MCF 10A (cell line): Measurements from ENCODE around the gene CCDC57. TPM values are rescaled to one million over a fixed set of nuclear protein-coding genes. Genes with fewer than 3 reads are reported as not detected.

ENCODE experiments used
- BruUV-seq: library from RNA; stranded (reverse); fragments of 400-500 nt; replicated peaks from 2 replicates; lab custom pipeline; 2021; lab: Mats Ljungman, UMichigan
- CTCF ChIA-PET: fragments of 300-600 bp; sonication (Branson Sonifier 250); formaldehyde crosslinking; extraction: SDS; loops from one replicate; lab custom pipeline; 2021; ENCODE audit warnings: antibody characterized with exemption, inconsistent platforms; lab: Yijun Ruan, JAX
- POLR2A ChIA-PET: fragments of 300-600, 350-650 bp; sonication (Branson Sonifier 250); formaldehyde crosslinking; extraction: SDS; loops from one replicate; lab custom pipeline; 2020; ENCODE audit warnings: antibody characterized with exemption, inconsistent platforms; lab: Yijun Ruan, JAX
- DNase-seq: peaks from one replicate; pipeline ENCODE4 v3.0.0-alpha.2; 2018; ENCODE audit not compliant: unreplicated experiment
- H3K27ac Mint-ChIP-seq: one replicate; pipeline ENCODE4 v1.8.0; 2022; ENCODE audit warnings: mild to moderate bottlenecking, low read depth, mixed read lengths; ENCODE audit not compliant: unreplicated experiment
- H3K27me3 Mint-ChIP-seq: one replicate; pipeline ENCODE4 v1.8.0; 2022; ENCODE audit warnings: mixed read lengths; ENCODE audit not compliant: insufficient read depth, unreplicated experiment
- H3K36me3 Mint-ChIP-seq: one replicate; pipeline ENCODE4 v1.8.0; 2022; ENCODE audit warnings: mild to moderate bottlenecking, moderate library complexity, mixed read lengths; ENCODE audit not compliant: insufficient read depth, unreplicated experiment
- H3K4me1 Mint-ChIP-seq: one replicate; pipeline ENCODE4 v1.8.0; 2022; ENCODE audit warnings: mixed read lengths; ENCODE audit not compliant: insufficient read depth, unreplicated experiment
- H3K4me3 Mint-ChIP-seq: one replicate; pipeline ENCODE4 v1.8.0; 2022; ENCODE audit warnings: mild to moderate bottlenecking, moderate library complexity, mixed read lengths; ENCODE audit not compliant: unreplicated experiment
- H3K9me3 Mint-ChIP-seq: one replicate; pipeline ENCODE4 v1.8.0; 2022; ENCODE audit warnings: mixed read lengths; ENCODE audit not compliant: unreplicated experiment
- intact Hi-C: fragments of 100-400 bp; cut with micrococcal nuclease; formaldehyde crosslinking; loops from 2 replicates; pipeline ENCODE4 v1.14.1; 2022
- total RNA-seq: library from RNA; stranded (reverse); gene quantifications from 2 replicates; pipeline ENCODE4 v1.2.3, GENCODE V29; 2022
- TF ChIP-seq, protein P1 (sequence below): fragments of 200-600 bp; IDR thresholded peaks from one replicate; pipeline ENCODE4 v1.8.0; 2022; ENCODE audit warnings: antibody characterized with exemption, mild to moderate bottlenecking; ENCODE audit not compliant: unreplicated experiment

The CCDC57 gene
- total RNA-seq, 1 experiment from 2014 or later, result 86.8 TPM

GRCh38 chr17:82246365-82247181, 33.9 kb upstream of the CCDC57 start:
- Mint-ChIP-seq H3K4me1 (peaks cover 55% of the 10 kb centered on the region), H3K27me3 (no peaks in the 10 kb centered on the region), H3K9me3 (no peaks in the 10 kb centered on the region), H3K36me3 (peaks cover 100% of the 10 kb centered on the region), H3K27ac (peak overlapping the region; percentile 70), H3K4me3 (peak overlapping the region; percentile 14)
- peak; percentile 93 for DNase-seq
- ChIA-PET CTCF (no interaction called here), POLR2A (interaction anchor here (0.7 to 1.5 kb wide), 8 partner anchors 10 to 150 kb away, joined by 3 to 7 read pairs (median 4); partner anchors contain the start of genes SECTM1 and SLC16A3)
- intact Hi-C loops, result loop anchor here (1.0 to 10.0 kb wide), 2 partner anchors 51 to 212 kb away; partner anchors contain the start of genes DCXR and RAC3
- TF ChIP-seq, protein P1, sequence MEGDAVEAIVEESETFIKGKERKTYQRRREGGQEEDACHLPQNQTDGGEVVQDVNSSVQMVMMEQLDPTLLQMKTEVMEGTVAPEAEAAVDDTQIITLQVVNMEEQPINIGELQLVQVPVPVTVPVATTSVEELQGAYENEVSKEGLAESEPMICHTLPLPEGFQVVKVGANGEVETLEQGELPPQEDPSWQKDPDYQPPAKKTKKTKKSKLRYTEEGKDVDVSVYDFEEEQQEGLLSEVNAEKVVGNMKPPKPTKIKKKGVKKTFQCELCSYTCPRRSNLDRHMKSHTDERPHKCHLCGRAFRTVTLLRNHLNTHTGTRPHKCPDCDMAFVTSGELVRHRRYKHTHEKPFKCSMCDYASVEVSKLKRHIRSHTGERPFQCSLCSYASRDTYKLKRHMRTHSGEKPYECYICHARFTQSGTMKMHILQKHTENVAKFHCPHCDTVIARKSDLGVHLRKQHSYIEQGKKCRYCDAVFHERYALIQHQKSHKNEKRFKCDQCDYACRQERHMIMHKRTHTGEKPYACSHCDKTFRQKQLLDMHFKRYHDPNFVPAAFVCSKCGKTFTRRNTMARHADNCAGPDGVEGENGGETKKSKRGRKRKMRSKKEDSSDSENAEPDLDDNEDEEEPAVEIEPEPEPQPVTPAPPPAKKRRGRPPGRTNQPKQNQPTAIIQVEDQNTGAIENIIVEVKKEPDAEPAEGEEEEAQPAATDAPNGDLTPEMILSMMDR, result no peak
- no TSS peak for BruUV-seq

GRCh38 chr17:82246040-82246364, 33.4 kb upstream of the CCDC57 start:
- ChIA-PET POLR2A (interaction anchor here (1.5 kb wide), 1 partner anchor 40 kb away, joined by 5 read pairs; no protein-coding TSS in a partner anchor), CTCF (no interaction called here)
- Mint-ChIP-seq H3K36me3 (peaks cover 100% of the 10 kb centered on the region), H3K4me1 (peaks cover 58% of the 10 kb centered on the region), H3K27me3 (no peaks in the 10 kb centered on the region), H3K9me3 (no peaks in the 10 kb centered on the region), H3K4me3 (no peak overlapping the region), H3K27ac (no peak overlapping the region)
- BruUV-seq, result no TSS peak
- no peak for DNase-seq
- TF ChIP-seq, protein P1, result no peak
- intact Hi-C loops, result loop anchor here (1.0 to 10.0 kb wide), 2 partner anchors 51 to 211 kb away; partner anchors contain the start of genes DCXR and RAC3

DNA sequence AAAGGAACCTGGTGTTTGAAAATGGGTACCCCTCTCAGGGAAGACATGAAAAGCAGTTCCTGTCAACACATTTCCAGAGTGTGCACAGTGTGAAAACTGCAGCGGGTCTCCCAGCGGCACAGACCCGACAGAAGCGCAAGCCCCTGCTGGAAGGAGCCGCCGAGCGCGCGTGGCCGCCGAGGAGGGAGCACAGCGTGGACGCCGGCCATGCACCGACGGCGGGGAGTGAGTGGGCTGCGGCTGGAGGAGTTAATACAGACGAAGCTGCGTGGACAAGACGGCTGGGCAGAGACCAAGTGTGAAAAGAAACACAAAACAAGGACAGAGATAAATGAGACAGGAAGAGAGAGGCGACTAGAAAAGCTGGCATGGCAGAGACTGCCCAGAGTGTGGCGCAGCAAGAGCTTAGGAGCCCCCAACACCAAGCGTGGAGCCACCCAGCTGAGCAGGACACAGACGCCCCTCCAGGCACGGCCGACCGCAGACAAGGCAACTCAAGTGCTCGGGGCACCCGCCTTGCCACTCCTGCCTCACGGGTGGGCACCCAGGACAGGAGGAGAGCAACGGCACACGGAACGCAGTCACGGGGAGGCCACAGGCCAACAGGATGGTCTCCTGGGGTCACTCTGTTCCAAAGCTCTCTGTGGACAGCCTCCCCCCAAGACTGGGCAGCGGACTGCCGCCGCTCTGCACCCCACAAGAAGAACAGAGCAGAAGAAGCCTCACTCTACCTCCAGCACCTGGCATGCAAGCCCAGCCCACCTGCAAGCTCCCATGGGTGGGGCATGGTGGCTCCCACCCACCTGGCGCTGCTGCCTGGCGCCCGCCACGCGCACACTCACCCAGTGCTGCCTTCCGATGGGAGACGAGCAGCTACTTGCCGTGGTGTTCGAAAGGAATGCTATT, 32.7 kb upstream of the CCDC57 start:
- DNase-seq, result no peak
- H3K4me1 Mint-ChIP-seq, result peaks cover 62% of the 10 kb centered on the region
- BruUV-seq, result no TSS peak
- no peak overlapping the region for H3K4me3 Mint-ChIP-seq
- H3K36me3 Mint-ChIP-seq, result peaks cover 100% of the 10 kb centered on the region
- intact Hi-C loops, result loop anchor here (1.0 to 10.0 kb wide), 2 partner anchors 52 to 211 kb away; partner anchors contain the start of genes DCXR and RAC3
- CTCF ChIA-PET, result no interaction called here
- H3K27me3 Mint-ChIP-seq, result no peaks in the 10 kb centered on the region
- POLR2A ChIA-PET, result interaction anchor here (1.5 to 6.2 kb wide), 2 partner anchors 39 to 52 kb away, joined by 5 to 49 read pairs; no protein-coding TSS in a partner anchor
- TF ChIP-seq, protein P1, result no peak
- no peaks in the 10 kb centered on the region for H3K9me3 Mint-ChIP-seq
- peak overlapping the region; percentile 70 for H3K27ac Mint-ChIP-seq
